Activated T-cell treated with anti-CD3 and anti-CD28 coated beads, Interleukin-2, amount 50 U/mL, for 4 hours (primary cell): ENCODE data around the gene SERPINE1. TPM values are rescaled to one million over a fixed set of nuclear protein-coding genes. Genes with fewer than 3 reads are reported as not detected.
"Not testable (repeated sequence)": the region's sequence is repeated elsewhere in the genome, so short reads cannot be mapped to it uniquely, and the experiment has no call there.

ENCODE experiments used
- ATAC-seq, 2 donors: fragments of 200-7000 bp; cut with Tn5 transposase; one replicate each; pipeline ENCODE4 v1.10.0; 2021
- DNase-seq: peaks from one replicate; pipeline ENCODE4 v3.0.0-alpha.2; 2020
- H3K27me3 Mint-ChIP-seq: one replicate; pipeline ENCODE4 v1.8.0; 2021; ENCODE audit warnings: low read depth, mixed read lengths
- H3K36me3 Mint-ChIP-seq: one replicate; pipeline ENCODE4 v1.8.0; 2022; ENCODE audit warnings: mixed read lengths; ENCODE audit not compliant: insufficient read depth
- H3K4me1 Mint-ChIP-seq: one replicate; pipeline ENCODE4 v1.8.0; 2021; ENCODE audit warnings: low read depth, mixed read lengths
- H3K4me3 Mint-ChIP-seq: one replicate; pipeline ENCODE4 v1.8.0; 2021; ENCODE audit warnings: mild to moderate bottlenecking, moderate library complexity, mixed read lengths
- H3K9me3 Mint-ChIP-seq: one replicate; pipeline ENCODE4 v1.8.0; 2021; ENCODE audit warnings: mixed read lengths
- total RNA-seq, 3 donors: library from RNA; stranded (reverse); gene quantifications; one replicate each; pipeline ENCODE4 v1.2.1, GENCODE V29; 2021

SERPINE1 gene
- under 1 TPM; 0.18 to 0.46 (median 0.33) TPM for total RNA-seq

DNA sequence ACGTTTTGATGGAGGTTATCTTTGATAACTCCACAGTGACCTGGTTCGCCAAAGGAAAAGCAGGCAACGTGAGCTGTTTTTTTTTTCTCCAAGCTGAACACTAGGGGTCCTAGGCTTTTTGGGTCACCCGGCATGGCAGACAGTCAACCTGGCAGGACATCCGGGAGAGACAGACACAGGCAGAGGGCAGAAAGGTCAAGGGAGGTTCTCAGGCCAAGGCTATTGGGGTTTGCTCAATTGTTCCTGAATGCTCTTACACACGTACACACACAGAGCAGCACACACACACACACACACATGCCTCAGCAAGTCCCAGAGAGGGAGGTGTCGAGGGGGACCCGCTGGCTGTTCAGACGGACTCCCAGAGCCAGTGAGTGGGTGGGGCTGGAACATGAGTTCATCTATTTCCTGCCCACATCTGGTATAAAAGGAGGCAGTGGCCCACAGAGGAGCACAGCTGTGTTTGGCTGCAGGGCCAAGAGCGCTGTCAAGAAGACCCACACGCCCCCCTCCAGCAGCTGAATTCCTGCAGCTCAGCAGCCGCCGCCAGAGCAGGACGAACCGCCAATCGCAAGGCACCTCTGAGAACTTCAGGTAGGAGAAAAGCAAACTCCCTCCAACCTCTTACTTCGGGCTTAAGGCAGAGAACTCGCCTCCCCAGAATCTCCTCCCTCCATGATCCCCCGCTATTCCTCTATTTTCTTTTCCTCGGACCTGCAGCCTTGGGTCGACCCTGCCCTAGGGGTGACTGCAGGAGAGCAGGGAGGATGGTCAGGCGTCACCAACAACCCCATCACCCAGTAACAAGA, at the start of gene SERPINE1:
TSS of gene SERPINE1 (plus strand) at position 454 of the 809 bp plus-strand sequence. CDS start 1,290 bp downstream, outside the sequence.
- peak within 1 kb of the TSS; percentile 19 for H3K4me3 Mint-ChIP-seq
- H3K27me3 Mint-ChIP-seq = peaks cover 52% of the 10 kb centered on the region

DNA sequence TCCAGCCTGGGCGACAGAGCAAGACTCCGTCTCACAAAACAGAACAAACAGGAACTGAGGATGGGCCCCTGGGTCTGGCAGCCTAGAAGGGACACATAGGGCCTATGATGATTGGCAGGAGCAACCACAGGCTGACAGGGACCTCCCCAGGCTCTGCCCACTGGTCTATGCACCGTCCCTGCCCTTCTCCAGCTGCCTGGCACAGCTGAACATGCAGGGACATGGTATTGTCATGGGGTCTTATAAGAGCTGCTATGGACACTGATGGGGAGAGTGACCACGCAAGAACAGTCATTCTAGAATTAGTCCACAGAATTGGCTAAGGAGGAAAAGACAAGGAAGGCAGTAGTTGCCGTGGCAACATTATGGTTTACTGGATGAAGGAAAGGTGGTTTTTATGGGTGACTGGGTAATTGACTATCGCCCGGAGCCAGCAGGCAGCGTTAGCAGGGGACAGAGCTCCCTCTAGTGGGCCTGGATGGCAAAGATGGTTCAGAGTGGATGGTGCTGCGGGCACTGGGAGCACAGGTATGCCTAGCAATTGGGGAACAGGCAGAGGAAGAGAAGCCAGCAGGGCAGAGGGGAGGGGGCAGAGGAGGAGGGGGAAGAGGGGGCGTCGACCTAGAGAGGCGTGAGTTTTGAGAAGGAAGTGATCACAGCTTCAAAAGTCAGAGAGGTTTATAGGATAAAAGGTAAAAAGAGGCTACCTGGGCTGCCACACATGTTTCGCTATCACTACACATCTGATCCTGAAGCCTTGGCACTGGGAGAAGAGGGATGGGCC, 49.4 kb upstream of the SERPINE1 start:
- Mint-ChIP-seq H3K4me1 (peaks cover 6% of the 10 kb centered on the region), H3K9me3 (no peaks in the 10 kb centered on the region), H3K36me3 (no peaks in the 10 kb centered on the region), H3K27me3 (peaks cover 3% of the 10 kb centered on the region), H3K4me3 (no peak overlapping the region)
- DNase-seq (peak; percentile 85), ATAC-seq (peak; percentile 98 to 99)

More for the DNA sequence above, at the start of gene SERPINE1:
- H3K4me1 Mint-ChIP-seq = peaks cover 30% of the 10 kb centered on the region
- ATAC-seq (peak; percentile 62 to 66), DNase-seq (peak; percentile 37)
- no peaks in the 10 kb centered on the region for H3K9me3 Mint-ChIP-seq
- no peaks in the 10 kb centered on the region for H3K36me3 Mint-ChIP-seq

- H3K27me3 Mint-ChIP-seq = no peaks in the 10 kb centered on the region
- H3K4me1 Mint-ChIP-seq = peaks cover 23% of the 10 kb centered on the region
- no peaks in the 10 kb centered on the region for H3K9me3 Mint-ChIP-seq
- DNase-seq (no peak), ATAC-seq (no peak)
- no peak overlapping the region for H3K4me3 Mint-ChIP-seq
- H3K36me3 Mint-ChIP-seq = no peaks in the 10 kb centered on the region
Observed at GRCh38 chr7:101081432-101081831, 45.5 kb upstream of the SERPINE1 start.

DNA sequence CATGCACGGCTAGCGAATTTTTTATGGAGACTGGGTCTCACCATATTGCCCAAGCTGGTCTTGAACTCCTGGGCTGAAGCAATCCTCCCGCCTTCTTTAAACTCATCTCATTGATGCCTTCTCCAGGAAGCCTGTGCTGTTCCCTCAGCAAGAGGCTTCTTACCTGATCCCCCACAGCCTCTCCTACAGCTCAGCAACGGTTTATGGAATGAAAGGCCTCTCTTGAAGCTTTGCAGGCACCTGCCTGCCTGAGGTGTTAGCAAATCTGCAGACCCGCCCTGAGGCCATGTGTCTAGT, 42.1 kb upstream of the SERPINE1 start:
- no peaks in the 10 kb centered on the region for H3K9me3 Mint-ChIP-seq
- no peak for DNase-seq
- H3K4me3 Mint-ChIP-seq = peak overlapping the region; percentile 96
- H3K4me1 Mint-ChIP-seq = peaks cover 35% of the 10 kb centered on the region
- ATAC-seq = no peak
- H3K27me3 Mint-ChIP-seq = no peaks in the 10 kb centered on the region
- H3K36me3 Mint-ChIP-seq = peaks cover 4% of the 10 kb centered on the region

DNA sequence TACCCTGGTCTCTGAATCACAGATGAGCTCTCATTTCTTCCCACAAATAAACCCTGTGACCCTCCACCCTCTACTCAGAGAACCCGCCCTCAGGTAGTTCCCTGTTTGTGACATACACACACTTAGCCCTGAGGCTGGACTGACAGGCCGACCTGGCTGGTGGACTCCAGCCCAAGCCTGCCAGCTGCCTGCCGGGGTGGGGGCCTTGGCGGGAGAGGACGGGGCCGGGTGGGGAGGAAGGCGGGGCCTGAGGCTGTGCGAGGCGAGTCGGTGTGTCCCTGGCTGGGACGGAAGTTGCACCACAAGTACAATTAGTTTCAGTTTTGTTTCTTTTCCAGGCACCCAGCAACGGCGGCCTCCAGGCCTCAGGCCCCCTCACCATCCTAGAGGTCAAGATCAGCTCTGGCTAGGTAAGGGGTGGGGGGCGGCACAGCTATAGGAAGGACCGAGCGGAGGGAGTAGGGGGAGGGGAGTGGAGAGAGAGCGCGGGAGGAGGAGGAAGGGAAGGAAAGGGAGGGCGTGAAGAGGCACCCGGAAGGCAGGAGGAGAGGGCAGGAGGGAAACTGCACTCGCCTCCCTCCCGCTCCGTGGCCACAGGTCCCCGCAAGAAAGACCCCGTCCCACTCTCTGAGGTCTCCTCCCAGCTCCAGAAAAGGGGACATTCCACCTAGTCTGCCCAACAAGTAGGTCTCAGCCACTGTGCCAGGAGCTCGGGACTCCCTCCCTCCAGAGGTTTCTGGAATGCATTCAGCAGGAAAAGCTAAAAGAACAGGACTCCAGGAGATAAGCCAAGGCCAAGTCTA, 41.5 kb upstream of the SERPINE1 start, which contains the start of gene TRIM56:
TSS of gene TRIM56 (plus strand) at position 320 of the 803 bp plus-strand sequence. CDS start 1,832 bp downstream, outside the sequence.
- Mint-ChIP-seq H3K9me3 (no peaks in the 10 kb centered on the region), H3K4me3 (peak within 1 kb of the TSS; percentile 96), H3K4me1 (peaks cover 38% of the 10 kb centered on the region), H3K36me3 (peaks cover 4% of the 10 kb centered on the region), H3K27me3 (no peaks in the 10 kb centered on the region)
- DNase-seq (peak; percentile 64), ATAC-seq (peak; percentile 90 to 91)

DNA sequence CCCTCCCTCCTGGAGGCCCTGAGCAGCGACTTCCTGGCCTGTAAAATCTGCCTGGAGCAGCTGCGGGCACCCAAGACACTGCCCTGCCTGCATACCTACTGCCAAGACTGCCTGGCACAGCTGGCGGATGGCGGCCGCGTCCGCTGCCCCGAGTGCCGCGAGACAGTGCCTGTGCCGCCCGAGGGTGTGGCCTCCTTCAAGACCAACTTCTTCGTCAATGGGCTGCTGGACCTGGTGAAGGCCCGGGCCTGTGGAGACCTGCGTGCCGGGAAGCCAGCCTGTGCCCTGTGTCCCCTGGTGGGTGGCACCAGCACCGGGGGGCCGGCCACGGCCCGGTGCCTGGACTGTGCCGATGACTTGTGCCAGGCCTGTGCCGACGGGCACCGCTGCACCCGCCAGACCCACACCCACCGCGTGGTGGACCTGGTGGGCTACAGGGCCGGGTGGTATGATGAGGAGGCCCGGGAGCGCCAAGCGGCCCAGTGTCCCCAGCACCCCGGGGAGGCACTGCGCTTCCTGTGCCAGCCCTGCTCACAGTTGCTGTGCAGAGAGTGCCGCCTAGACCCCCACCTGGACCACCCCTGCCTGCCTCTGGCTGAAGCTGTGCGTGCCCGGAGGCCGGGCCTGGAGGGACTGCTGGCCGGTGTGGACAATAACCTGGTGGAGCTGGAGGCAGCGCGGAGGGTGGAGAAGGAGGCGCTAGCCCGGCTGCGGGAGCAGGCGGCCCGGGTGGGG, 39.4 kb upstream of the SERPINE1 start:
- no peaks in the 10 kb centered on the region for H3K27me3 Mint-ChIP-seq
- H3K4me3 Mint-ChIP-seq = no peak overlapping the region
- ATAC-seq (no peak), DNase-seq (no peak)
- no peaks in the 10 kb centered on the region for H3K9me3 Mint-ChIP-seq
- H3K4me1 Mint-ChIP-seq = peaks cover 45% of the 10 kb centered on the region
- H3K36me3 Mint-ChIP-seq = peaks cover 9% of the 10 kb centered on the region

GRCh38 chr7:101088069-101088425, 38.9 kb upstream of the SERPINE1 start:
- no peaks in the 10 kb centered on the region for H3K27me3 Mint-ChIP-seq
- ATAC-seq (no peak), DNase-seq (no peak)
- no peaks in the 10 kb centered on the region for H3K9me3 Mint-ChIP-seq
- peaks cover 12% of the 10 kb centered on the region for H3K36me3 Mint-ChIP-seq
- no peak overlapping the region for H3K4me3 Mint-ChIP-seq
- H3K4me1 Mint-ChIP-seq = peaks cover 45% of the 10 kb centered on the region

DNA sequence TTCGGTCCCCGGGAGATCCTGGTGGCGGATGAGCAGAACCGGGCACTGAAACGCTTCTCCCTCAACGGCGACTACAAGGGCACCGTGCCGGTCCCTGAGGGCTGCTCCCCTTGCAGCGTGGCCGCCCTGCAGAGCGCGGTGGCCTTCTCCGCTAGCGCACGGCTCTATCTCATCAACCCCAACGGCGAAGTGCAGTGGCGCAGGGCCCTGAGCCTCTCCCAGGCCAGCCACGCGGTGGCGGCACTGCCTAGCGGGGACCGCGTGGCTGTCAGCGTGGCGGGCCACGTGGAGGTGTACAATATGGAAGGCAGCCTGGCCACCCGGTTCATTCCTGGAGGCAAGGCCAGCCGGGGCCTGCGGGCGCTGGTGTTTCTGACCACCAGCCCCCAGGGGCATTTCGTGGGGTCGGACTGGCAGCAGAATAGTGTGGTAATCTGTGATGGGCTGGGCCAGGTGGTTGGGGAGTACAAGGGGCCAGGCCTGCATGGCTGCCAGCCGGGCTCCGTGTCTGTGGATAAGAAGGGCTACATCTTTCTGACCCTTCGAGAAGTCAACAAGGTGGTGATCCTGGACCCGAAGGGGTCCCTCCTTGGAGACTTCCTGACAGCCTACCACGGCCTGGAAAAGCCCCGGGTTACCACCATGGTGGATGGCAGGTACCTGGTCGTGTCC, 37.9 kb upstream of the SERPINE1 start:
- peaks cover 15% of the 10 kb centered on the region for H3K36me3 Mint-ChIP-seq
- peaks cover 47% of the 10 kb centered on the region for H3K4me1 Mint-ChIP-seq
- H3K9me3 Mint-ChIP-seq = no peaks in the 10 kb centered on the region
- ATAC-seq (no peak), DNase-seq (no peak)
- no peak overlapping the region for H3K4me3 Mint-ChIP-seq
- no peaks in the 10 kb centered on the region for H3K27me3 Mint-ChIP-seq

DNA sequence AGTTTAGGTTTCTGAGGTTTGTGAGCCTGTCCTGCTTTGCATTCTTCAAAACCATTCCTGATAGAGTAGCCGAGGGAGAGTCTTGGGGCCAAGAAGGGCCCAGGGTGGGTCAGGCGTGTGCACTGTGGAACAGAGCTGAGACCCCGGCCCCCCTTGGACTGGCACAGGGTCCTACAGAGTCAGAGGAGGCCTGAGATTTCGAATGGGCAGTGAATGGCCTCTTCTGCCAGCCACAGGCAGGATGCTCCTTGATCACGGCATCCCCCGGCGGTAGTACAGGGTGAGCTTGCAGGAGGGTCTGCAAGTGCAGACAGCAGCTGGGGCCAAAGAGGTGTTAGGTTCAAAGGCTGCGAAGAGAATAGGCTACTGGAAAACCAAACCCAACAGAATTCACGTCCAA, 37.0 kb upstream of the SERPINE1 start:
- peaks cover 44% of the 10 kb centered on the region for H3K4me1 Mint-ChIP-seq
- no peak for DNase-seq
- ATAC-seq = no peak
- H3K4me3 Mint-ChIP-seq = no peak overlapping the region
- H3K36me3 Mint-ChIP-seq = peaks cover 16% of the 10 kb centered on the region
- H3K27me3 Mint-ChIP-seq = no peaks in the 10 kb centered on the region
- no peaks in the 10 kb centered on the region for H3K9me3 Mint-ChIP-seq

DNA sequence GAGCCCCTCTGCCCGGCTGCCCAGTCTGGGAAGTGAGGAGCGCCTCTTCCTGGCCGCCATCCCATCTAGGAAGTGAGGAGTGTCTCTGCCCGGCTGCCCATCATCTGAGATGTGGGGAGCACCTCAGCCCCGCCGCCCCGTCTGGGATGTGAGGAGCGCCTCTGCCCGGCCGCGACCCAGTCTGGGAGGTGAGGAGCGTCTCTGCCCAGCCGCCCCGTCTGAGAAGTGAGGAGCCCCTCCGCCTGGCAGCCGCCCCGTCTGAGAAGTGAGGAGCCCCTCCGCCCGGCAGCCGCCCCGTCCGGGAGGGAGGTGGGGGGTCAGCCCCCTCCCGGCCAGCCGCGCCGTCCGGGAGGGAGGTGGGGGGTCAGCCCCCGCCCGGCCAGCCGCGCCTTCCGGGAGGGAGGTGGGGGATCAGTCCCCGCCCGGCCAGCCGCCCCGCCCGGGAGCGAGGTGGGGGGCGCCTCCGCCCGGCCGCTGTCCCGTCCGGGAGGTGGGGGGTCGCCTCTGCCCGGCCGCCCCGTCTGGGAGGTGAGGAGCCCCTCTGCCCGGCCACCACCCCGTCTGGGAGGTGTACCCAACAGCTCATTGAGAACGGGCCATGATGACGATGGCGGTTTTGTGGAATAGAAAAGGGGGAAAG, 34.5 kb upstream of the SERPINE1 start:
- not testable (repeated sequence) for ATAC-seq, H3K4me3 Mint-ChIP-seq, H3K9me3 Mint-ChIP-seq, DNase-seq, H3K27me3 Mint-ChIP-seq
- Mint-ChIP-seq H3K4me1 (peaks cover 32% of the 10 kb centered on the region), H3K36me3 (peaks cover 16% of the 10 kb centered on the region)

DNA sequence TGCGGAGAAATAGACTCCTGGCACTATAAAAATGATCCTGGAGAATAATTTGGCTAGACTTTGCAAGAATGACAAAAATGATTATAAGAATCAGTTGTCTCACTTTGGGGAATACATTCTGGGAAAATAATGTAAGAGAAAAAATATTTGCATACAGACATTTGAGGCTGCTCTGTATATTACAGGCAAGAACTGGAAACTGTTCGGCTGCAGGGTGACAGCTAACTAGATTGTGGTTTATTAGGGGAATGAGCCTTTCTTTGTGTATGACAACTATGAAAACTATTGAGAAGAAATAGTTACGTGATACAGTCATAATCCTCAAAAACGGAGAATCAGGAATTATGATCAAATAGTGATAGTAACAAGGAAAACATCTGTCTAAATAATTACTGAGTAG, 33.0 kb upstream of the SERPINE1 start:
- peaks cover 14% of the 10 kb centered on the region for H3K36me3 Mint-ChIP-seq
- H3K4me1 Mint-ChIP-seq = peaks cover 27% of the 10 kb centered on the region
- no peaks in the 10 kb centered on the region for H3K27me3 Mint-ChIP-seq
- no peak overlapping the region for H3K4me3 Mint-ChIP-seq
- DNase-seq = no peak
- H3K9me3 Mint-ChIP-seq = no peaks in the 10 kb centered on the region
- ATAC-seq = no peak

DNA sequence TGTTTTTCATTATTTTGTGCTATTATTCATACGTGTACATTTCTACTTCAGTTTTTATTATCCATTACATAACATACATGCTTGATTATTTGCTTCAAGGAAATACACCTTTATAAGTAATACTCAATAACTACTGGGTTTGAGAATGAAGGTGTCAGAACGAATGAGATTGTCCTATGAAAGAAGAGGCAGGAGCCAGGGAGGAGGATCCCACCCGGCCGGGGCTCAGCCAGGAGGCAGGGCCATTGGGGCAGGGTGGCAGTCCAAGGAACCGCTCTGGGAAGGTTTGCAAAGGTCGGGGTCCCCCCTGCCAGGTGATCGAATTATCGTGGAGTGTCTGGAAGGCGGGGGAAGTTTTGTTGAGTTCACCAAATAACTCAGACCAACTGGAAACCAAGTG, 32.5 kb upstream of the SERPINE1 start:
- H3K27me3 Mint-ChIP-seq = no peaks in the 10 kb centered on the region
- H3K4me1 Mint-ChIP-seq = peaks cover 23% of the 10 kb centered on the region
- H3K36me3 Mint-ChIP-seq = peaks cover 13% of the 10 kb centered on the region
- no peaks in the 10 kb centered on the region for H3K9me3 Mint-ChIP-seq
- DNase-seq = no peak
- no peak overlapping the region for H3K4me3 Mint-ChIP-seq
- no peak for ATAC-seq

DNA sequence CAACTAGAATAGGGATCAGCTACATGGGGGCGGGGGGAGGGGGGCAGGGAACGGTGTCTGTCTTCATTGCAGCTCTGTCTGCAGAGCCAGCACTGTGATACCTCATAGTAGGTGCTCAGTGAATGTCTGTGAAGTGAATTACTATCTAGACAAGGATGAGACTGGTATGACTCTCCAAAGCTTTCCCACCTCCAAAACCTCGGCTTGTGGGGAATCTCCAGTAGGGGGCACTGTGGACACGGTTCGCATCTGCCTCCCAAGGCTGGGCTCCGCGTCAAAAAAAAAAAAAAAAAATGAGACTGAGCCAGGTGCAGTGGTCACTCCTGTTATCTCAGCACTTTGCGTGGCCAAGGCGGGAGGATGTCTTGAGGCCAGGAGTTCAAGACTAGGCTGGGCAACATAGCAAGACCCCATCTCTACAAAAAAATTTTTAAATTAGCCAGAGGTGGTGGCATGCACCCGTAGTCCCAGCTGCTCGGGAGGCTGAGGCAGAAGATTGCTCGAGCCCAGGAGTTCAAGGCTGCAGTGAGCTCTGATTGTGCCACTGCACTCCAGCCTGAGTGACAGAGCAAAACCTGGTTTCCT, 32.0 kb upstream of the SERPINE1 start:
- Mint-ChIP-seq H3K27me3 (peaks cover under 1% of the 10 kb centered on the region), H3K9me3 (no peaks in the 10 kb centered on the region), H3K36me3 (peaks cover 12% of the 10 kb centered on the region), H3K4me1 (peaks cover 22% of the 10 kb centered on the region), H3K4me3 (no peak overlapping the region)
- DNase-seq (no peak), ATAC-seq (peak; percentile 41 to 46)
